NB4 (cell line): ENCODE results near the gene TAF1B.

ENCODE experiments used
- POLR2A ChIP-seq: IDR thresholded peaks from 2 replicates; pipeline ENCODE4 v1.6.1; 2011; ENCODE audit warnings: mild to moderate bottlenecking; ENCODE audit not compliant: insufficient read length; ENCODE audit errors: extremely low read depth
- TF ChIP-seq, protein P1 (sequence below): IDR thresholded peaks from one replicate; pipeline ENCODE4 v1.5.1; 2012; ENCODE audit warnings: low read depth, low read length

DNA sequence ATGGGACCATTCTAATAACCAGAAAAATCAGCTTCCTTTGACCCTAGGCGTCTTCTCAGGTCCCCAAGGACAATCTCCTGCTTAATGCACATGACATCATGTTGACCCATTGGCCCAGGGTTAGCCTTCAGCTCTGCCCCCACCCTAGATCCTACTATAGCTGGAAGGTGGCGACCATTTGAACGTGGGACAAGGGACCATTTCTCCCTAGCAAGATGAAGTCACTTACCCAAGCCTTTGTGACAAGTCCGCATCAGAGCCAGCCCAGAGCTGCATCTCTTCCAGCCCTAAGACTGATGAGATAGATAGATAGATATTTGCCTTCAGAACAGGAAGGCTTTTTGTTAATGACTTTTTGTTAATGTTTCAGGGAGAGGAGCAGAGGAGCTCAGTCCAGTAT, 28.2 kb upstream of the TAF1B start:
- TF ChIP-seq, protein P1, sequence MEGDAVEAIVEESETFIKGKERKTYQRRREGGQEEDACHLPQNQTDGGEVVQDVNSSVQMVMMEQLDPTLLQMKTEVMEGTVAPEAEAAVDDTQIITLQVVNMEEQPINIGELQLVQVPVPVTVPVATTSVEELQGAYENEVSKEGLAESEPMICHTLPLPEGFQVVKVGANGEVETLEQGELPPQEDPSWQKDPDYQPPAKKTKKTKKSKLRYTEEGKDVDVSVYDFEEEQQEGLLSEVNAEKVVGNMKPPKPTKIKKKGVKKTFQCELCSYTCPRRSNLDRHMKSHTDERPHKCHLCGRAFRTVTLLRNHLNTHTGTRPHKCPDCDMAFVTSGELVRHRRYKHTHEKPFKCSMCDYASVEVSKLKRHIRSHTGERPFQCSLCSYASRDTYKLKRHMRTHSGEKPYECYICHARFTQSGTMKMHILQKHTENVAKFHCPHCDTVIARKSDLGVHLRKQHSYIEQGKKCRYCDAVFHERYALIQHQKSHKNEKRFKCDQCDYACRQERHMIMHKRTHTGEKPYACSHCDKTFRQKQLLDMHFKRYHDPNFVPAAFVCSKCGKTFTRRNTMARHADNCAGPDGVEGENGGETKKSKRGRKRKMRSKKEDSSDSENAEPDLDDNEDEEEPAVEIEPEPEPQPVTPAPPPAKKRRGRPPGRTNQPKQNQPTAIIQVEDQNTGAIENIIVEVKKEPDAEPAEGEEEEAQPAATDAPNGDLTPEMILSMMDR = no peak
- TF ChIP-seq POLR2A = no peak
